HK-2 (cell line): Measurements from ENCODE around the gene PPFIA2.
A peak's percentile ranks its signal among the peaks of the same experiment; 100 is the strongest.

Source experiments
- DNase-seq: peaks from one replicate; pipeline ENCODE4 v3.0.0-alpha.2; 2018; ENCODE audit not compliant: unreplicated experiment

The PPFIA2 gene

GRCh38 chr12:81546811-81547210, 212.3 kb downstream of the PPFIA2 start:
- DNase-seq = no peak

- no peak for DNase-seq
Measured at GRCh38 chr12:81543621-81544139, 215.5 kb downstream of the PPFIA2 start.

GRCh38 chr12:81542065-81543010, 216.8 kb downstream of the PPFIA2 start:
- DNase-seq = no peak

- no peak for DNase-seq
Measured at GRCh38 chr12:81541121-81541520, 218.0 kb downstream of the PPFIA2 start.

GRCh38 chr12:81539279-81539678, 219.9 kb downstream of the PPFIA2 start:
- no peak for DNase-seq

GRCh38 chr12:81533054-81533453, 226.1 kb downstream of the PPFIA2 start:
- no peak for DNase-seq

GRCh38 chr12:81530352-81530751, 228.8 kb downstream of the PPFIA2 start:
- DNase-seq = no peak

- no peak for DNase-seq
Measured at GRCh38 chr12:81520064-81520945, 238.8 kb downstream of the PPFIA2 start.

GRCh38 chr12:81518638-81519037, 240.5 kb downstream of the PPFIA2 start:
- DNase-seq = no peak

- no peak for DNase-seq
Measured at GRCh38 chr12:81517296-81517695, 241.9 kb downstream of the PPFIA2 start.

- DNase-seq = peak; percentile 8
Measured at GRCh38 chr12:81502912-81503695, 256.0 kb downstream of the PPFIA2 start.

GRCh38 chr12:81500788-81501187, 258.4 kb downstream of the PPFIA2 start:
- no peak for DNase-seq

- DNase-seq = no peak
Measured at GRCh38 chr12:81499809-81500208, 259.3 kb downstream of the PPFIA2 start.

GRCh38 chr12:81492131-81492720, 266.9 kb downstream of the PPFIA2 start:
- no peak for DNase-seq

- DNase-seq = no peak
Measured at GRCh38 chr12:81472934-81473333, 286.2 kb downstream of the PPFIA2 start.

- DNase-seq = no peak
Measured at GRCh38 chr12:81470923-81471322, 288.2 kb downstream of the PPFIA2 start.

GRCh38 chr12:81468206-81468605, 290.9 kb downstream of the PPFIA2 start:
- no peak for DNase-seq

- no peak for DNase-seq
Measured at GRCh38 chr12:81465876-81466275, 293.3 kb downstream of the PPFIA2 start.

- no peak for DNase-seq
Measured at GRCh38 chr12:81465191-81465590, 294.0 kb downstream of the PPFIA2 start.

GRCh38 chr12:81461163-81461562, 298.0 kb downstream of the PPFIA2 start:
- DNase-seq = no peak
